Esophagus squamous epithelium (tissue), 5 donors: Measurements from ENCODE around the gene EGFL8. TPM values are rescaled to one million over a fixed set of nuclear protein-coding genes. Genes with fewer than 3 reads are reported as not detected.
A peak's percentile ranks its signal among the peaks of the same experiment; 100 is the strongest.
"Not testable (repeated sequence)": the region's sequence is repeated elsewhere in the genome, so short reads cannot be mapped to it uniquely, and the experiment has no call there.

Source experiments
- DNase-seq: peaks from one replicate; lab custom pipeline; 2025; lab: John Stamatoyannopoulos, UW
- H3K27ac ChIP-seq, 4 donors: fragments of 200-600 bp; sonication (generic); one replicate each; pipeline ENCODE4 v1.5.1; 2016 to 2019; ENCODE audit warnings: mild to moderate bottlenecking in 1 of 4
- H3K27me3 ChIP-seq, 4 donors: fragments of 200-600 bp; sonication (generic); 1 replicate in 3 of 4; 2 replicates in 1 of 4; pipeline versions ENCODE4 v1.5.1 to v1.6.0; 2017 to 2021; ENCODE audit warnings: antibody characterized with exemption in 1 of 4
- H3K36me3 ChIP-seq, 3 donors: fragments of 200-600 bp; sonication (generic); one replicate each; pipeline ENCODE4 v1.5.1; 2016 to 2019
- H3K4me1 ChIP-seq, 3 donors: fragments of 200-600 bp; sonication (generic); one replicate each; pipeline ENCODE4 v1.5.1; 2017 to 2019
- H3K4me3 ChIP-seq, 4 donors: fragments of 200-600 bp; sonication (generic); 1 replicate in 3 of 4; 2 replicates in 1 of 4; pipeline ENCODE4 v1.5.1; 2016 to 2019; ENCODE audit warnings: mild to moderate bottlenecking in 2 of 4, moderate library complexity in 1 of 4
- H3K9me3 ChIP-seq, 3 donors: fragments of 200-600 bp; sonication (generic); one replicate each; pipeline ENCODE4 v1.5.1; 2016 to 2019
- CTCF ChIP-seq, 6 experiments: fragments of 450-650 bp in 4 of 6; fragments of 200-600 bp in 2 of 6; sonication (generic) in 2 of 6; IDR thresholded peaks; one replicate each; pipeline ENCODE4 v1.5.1; 2016 to 2019; ENCODE audit warnings: antibody characterized with exemption in 6 of 6, mild to moderate bottlenecking in 4 of 6, moderate library complexity in 4 of 6
- POLR2A ChIP-seq, 4 donors: fragments of 450-650 bp; IDR thresholded peaks; one replicate each; pipeline ENCODE4 v1.6.1; 2017; ENCODE audit warnings: antibody characterized with exemption in 4 of 4, mild to moderate bottlenecking in 4 of 4, moderate library complexity in 3 of 4
- WGBS, 2 donors: methylation state at CpG; one replicate each; pipeline ENCODE4 v1.1.5; 2018; 5-methylcytosine and 5-hydroxymethylcytosine counted together
- intact Hi-C: fragments of 100-400 bp; cut with DNase I; formaldehyde crosslinking; loops from one replicate; pipeline ENCODE4 v1.15.0; 2022
- total RNA-seq, 4 donors: library from RNA; depleted of rRNA; stranded (reverse); fragments of >200 nt; gene quantifications; one replicate each; pipeline ENCODE4 v1.1.0, GENCODE V29; 2016
- donor health status: DM: yes; HTN: yes; CAD: no.

The EGFL8 gene
- total RNA-seq, 4 donors from 2014 or later: 4.8 to 15.1 (median 8.2) TPM

DNA sequence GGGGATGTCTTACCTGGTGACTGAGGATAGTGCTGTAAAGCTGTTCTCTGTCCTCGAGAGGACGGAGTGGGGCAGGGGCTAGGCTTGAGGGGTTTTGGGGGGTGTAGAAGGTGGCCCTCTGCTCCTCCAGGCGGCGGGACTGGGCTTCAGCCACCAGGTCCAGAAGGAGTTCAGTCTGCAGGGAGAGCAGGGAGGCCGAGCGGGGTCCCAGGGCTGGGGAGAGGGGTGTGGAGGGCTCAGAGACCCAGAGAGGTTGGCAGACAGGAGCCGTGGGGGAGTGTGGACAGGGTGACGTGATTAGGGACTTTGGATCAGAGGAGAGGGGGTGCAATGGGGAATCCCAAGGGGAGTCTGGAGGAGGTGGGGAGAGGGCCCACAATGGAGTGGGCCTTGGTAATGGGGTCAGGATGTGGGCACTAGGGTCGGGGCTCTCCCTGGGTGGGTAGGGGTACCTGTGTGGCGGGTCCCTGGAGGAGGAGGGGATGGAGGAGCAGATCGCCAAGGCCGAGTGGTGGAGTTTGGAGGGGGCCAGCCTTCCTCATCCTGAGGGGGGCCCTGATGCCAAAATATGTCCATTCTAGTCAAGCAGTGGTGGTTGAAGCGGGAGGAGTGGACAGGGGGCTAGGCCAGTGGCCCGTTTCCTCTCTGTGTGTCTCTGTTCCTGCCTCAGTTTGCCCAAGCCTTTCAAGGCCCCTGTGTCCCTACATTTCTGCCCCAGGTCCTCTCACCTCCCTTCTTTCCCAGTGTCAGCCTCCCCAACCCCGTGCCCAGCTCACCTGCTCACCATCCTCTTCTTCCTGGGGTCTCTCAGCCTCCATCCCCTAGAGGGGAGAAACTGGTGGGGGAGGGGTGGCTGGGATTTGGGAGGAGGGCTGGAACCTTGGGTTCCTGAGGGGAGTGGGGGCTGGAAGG lies 27.6 kb downstream of the EGFL8 start:
- peaks cover 22 to 87% (median 46%) of the 10 kb centered on the region in 3 donors for H3K4me1 ChIP-seq

GRCh38 chr6:32192608-32193039 lies 28.2 kb downstream of the EGFL8 start, which contains the start of gene GPSM3:
TSS of gene GPSM3 (minus strand) at chr6:32192643. CDS start at chr6:32192513, 130 bp downstream.
- peak in 1 of 4 donors; percentile 46 for TF ChIP-seq POLR2A (IDR thresholded peaks at IDR 0.05)
- no peak for TF ChIP-seq CTCF (IDR thresholded peaks at IDR 0.05)
- Histone ChIP-seq H3K36me3 (peaks cover 0 to 7% (median 2%) of the 10 kb centered on the region in 3 donors), H3K27me3 (no peaks in the 10 kb centered on the region), H3K4me3 (peak within 1 kb of the TSS; percentile 14 to 88 (median 60)), H3K9me3 (no peaks in the 10 kb centered on the region), H3K4me1 (peaks cover 22 to 87% (median 44%) of the 10 kb centered on the region in 3 donors), H3K27ac (peak within 1 kb of the TSS; percentile 95 to 99 (median 98))
- intact Hi-C loops: no loop called here
- no peak for DNase-seq
- 21 to 26% methylated on average over 4 to 5 of the region's 5 CpGs for WGBS, 2 donors

More for the DNA sequence above, 27.6 kb downstream of the EGFL8 start:
- no peaks in the 10 kb centered on the region for H3K27me3 ChIP-seq
- no peaks in the 10 kb centered on the region for H3K9me3 ChIP-seq
- WGBS, 2 donors: 56 to 60% methylated on average over 13 to 15 of the region's 15 CpGs
- H3K4me3 ChIP-seq: peak overlapping the region; percentile 14 to 88 (median 60)
- H3K27ac ChIP-seq: peak overlapping the region; percentile 95 to 99 (median 98)
- no peak for DNase-seq
- no peak for TF ChIP-seq CTCF (IDR thresholded peaks at IDR 0.05)
- TF ChIP-seq POLR2A (IDR thresholded peaks at IDR 0.05): no peak
- H3K36me3 ChIP-seq: peaks cover 6 to 13% (median 9%) of the 10 kb centered on the region in 3 donors
- intact Hi-C loops: no loop called here

DNA sequence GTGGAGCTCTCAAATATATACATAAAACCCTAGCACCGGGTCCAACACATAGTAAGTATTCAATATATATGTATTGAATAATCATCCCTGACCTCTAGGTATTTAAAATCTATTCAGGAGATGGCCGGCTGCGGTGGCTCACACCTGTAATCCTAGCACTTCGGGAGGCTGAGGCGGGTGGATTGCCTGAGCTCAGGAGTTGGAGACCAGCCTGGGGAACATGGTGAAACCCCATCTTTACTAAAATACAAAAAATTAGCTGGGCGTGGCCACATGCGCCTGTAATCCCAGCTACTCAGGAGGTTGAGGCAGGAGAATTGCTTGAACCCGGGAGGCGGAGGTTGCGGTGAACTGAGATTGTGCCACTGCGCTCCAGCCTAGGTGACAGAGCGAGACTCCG lies 28.7 kb downstream of the EGFL8 start:
- intact Hi-C loops: not testable (repeated sequence)

DNA sequence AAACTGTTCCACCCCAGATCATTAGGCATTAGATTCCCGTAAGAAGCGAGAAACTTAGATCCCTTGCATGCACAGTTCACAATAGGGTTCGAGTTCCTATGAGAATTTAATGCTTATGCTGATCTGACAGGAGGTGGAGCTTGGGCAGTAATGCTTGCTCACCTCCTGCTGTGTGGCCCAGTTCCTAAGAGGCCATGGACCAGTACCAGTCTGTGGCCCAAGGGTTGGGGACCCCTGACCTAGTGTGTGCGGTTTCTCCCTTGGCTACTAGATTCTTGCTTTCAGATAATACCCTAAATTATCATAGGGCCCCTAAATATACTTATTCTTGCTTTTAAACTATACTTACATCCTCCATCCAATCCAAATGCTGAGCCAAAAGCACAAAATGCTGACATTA lies 30.0 kb downstream of the EGFL8 start:
- 87 to 100% methylated on average over 2 to 4 of the region's 4 CpGs for WGBS, 2 donors
- H3K27me3 ChIP-seq: no peaks in the 10 kb centered on the region
- no peak overlapping the region for H3K4me3 ChIP-seq
- peaks cover 5 to 71% (median 33%) of the 10 kb centered on the region in 3 donors for H3K4me1 ChIP-seq
- no peaks in the 10 kb centered on the region for H3K9me3 ChIP-seq
- peak overlapping the region; percentile 84 to 100 (median 99) for H3K27ac ChIP-seq
- no peak for DNase-seq
- H3K36me3 ChIP-seq: no peaks in the 10 kb centered on the region
- intact Hi-C loops: no loop called here
- no peak for TF ChIP-seq POLR2A (IDR thresholded peaks at IDR 0.05)
- TF ChIP-seq CTCF (IDR thresholded peaks at IDR 0.05): no peak

More for the DNA sequence above, 28.7 kb downstream of the EGFL8 start:
- H3K36me3 ChIP-seq, H3K27me3 ChIP-seq, DNase-seq, H3K9me3 ChIP-seq: not testable (repeated sequence)
- Histone ChIP-seq H3K4me3 (peak overlapping the region in 3 of 4 donors; percentile 33 to 88 (median 86)), H3K27ac (peak overlapping the region; percentile 95 to 99 (median 98)), H3K4me1 (peaks cover 17 to 84% (median 39%) of the 10 kb centered on the region in 3 donors)
- WGBS, 2 donors: 76 to 79% methylated on average over 12 to 13 of the region's 13 CpGs

DNA sequence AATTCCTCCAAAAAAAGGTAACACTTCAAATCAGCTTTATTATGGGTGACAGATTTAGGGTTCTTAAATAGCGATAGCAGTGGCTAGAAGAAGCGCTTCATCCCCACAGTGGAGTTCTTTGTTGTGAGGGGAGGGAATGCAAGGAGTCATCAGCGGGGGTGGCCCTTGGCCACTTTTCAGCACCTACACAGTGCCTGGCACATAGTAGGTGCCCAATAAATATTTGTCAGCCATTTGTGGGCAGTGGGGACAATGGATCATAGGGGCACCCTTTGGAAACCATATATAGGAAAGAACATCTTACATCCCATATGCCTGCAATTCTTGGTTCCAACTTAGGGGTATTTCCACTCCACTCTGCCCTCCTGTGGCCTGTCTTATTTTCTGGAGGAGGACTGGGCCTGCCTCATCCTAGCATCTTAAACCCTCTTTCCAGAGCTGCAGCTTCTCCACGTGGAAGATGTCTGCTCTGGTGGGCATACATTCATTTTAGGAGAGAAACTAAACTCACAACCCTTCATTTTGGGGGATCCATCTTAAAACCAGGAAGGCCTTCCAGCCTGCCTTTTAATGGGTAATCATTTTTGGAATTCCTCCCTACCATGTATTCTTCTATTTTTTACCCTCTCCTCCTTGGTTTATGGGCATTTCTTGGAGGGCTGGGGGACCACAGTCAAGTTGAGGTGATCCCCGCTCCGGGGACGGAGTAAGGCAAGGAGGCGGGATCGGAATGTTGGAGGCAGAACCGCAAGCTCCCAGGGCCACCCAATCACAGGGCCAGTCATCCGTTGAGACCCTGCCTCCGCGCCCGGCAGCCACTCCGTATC lies 30.6 kb downstream of the EGFL8 start:
- TF ChIP-seq POLR2A (IDR thresholded peaks at IDR 0.05) (peak in 3 of 4 donors; percentile 22 to 82 (median 29)), CTCF (IDR thresholded peaks at IDR 0.05) (peak in 3 of 6 experiments; percentile 49 to 60 (median 50))
- intact Hi-C loops: no loop called here
- Histone ChIP-seq H3K36me3 (no peaks in the 10 kb centered on the region), H3K27me3 (no peaks in the 10 kb centered on the region), H3K27ac (peak overlapping the region; percentile 84 to 100 (median 99)), H3K9me3 (no peaks in the 10 kb centered on the region), H3K4me3 (peak overlapping the region; percentile 20 to 96 (median 81)), H3K4me1 (peaks cover 5 to 69% (median 33%) of the 10 kb centered on the region in 3 donors)
- 16 to 64% methylated on average over 4 to 15 of the region's 15 CpGs for WGBS, 2 donors
- DNase-seq: no peak
